ENCODE data around the gene HK2.
"Not testable (repeated sequence)": the region's sequence is repeated elsewhere in the genome, so short reads cannot be mapped to it uniquely, and the experiment has no call there.

Gene HK2

DNA sequence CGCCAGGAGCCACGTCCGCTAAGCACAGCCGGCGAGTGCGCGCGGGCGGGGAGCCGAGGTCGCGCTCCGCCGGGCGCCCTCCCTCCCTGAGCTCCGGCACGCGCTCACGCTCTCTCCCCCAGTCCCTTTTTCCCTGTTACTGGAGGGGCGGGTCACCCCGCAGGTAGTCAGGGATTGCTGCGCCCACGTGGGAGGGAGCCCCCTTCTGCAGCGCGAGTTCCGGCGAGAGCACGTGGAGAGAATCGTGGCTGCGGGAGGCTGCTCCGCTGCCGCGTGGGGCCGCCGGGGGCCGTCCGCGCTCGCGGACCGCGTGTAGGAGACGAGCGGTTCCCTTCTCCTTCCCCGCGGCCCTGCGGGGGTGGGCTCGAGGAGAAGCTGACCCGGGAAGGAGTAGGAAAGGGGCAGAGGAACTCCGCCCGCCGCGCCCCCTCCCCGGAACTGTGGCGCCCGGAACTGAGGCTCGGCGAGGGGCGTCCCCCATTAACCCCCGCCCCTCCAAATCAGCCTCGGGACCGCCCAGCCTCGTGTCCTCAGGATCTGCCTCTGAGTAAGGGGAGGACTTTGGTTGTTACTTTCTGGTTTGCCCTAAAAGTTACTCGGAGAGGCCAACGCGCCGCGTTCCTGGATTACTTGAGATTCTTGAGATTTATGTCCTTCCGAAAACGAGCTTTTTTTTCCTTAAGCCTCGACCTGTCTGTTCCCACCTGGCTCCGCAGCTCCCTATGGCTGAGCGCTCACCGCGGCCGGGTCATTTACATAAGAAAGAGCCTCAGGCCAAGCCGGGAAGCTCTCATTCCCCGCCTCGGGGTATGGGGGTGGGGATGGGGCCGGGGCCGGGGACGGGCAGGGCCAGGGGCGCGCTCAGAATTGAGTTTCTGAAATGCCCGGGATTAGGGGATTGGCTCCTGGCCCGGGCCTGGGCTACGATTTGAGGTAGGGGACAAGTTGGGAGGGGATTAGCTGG is 1.1 kb downstream of the HK2 start:
- peak in 6 of 14 donors; percentile 13 to 55 (median 52) for DNase-seq

- DNase-seq = peak in 1 of 14 donors; percentile 42
These were observed 2.1 kb downstream of the HK2 start for GRCh38 chr2:74835831-74836674.

DNA sequence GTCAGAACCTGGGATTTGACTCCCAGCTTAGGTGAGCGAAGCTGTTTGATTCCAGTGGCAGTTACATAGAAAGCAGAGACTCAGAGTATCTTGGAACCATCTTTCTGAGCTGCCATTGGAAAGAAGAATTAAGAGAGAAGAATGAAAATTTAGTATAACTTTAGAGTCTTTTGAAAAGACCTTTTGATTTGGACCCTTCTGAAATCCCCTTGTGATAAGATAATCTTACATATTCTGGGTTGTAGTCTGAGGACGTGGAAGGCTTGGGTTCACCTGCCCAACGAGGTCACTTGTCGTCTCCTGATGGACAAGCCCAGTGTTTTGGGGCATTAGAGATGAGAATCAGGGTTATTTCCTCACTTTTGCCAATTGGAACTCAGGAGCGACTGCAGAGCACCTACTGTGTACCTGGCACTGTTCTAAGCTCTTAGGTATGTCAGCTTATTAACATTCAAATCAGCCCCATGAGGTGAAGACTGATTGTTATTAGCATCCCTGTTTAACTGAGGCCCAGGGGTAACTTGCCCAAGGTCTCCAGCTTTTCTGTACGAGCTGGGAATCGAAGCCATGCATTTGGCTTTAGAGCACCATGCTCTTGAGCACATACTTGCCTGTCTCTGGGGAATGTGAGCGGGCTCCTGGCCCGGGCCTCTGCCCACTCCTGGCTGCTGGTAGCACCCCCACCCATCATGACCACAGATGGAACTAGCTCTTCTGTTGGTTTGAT is 2.9 kb downstream of the HK2 start:
- no peak for DNase-seq

- peak in 6 of 14 donors; percentile 14 to 47 (median 31) for DNase-seq
These were observed 7.7 kb downstream of the HK2 start for GRCh38 chr2:74841641-74842040.

- DNase-seq = no peak
These were observed 9.5 kb downstream of the HK2 start for GRCh38 chr2:74843433-74843832.

GRCh38 chr2:74843899-74844298 is 10.0 kb downstream of the HK2 start:
- peak in 1 of 14 donors; percentile 13 for DNase-seq

GRCh38 chr2:74844752-74845151 is 10.8 kb downstream of the HK2 start:
- no peak for DNase-seq

- DNase-seq = peak in 10 of 14 donors; percentile 27 to 89 (median 50)
These were observed 11.4 kb downstream of the HK2 start for GRCh38 chr2:74845217-74845751.

- no peak for DNase-seq
These were observed 12.1 kb downstream of the HK2 start for GRCh38 chr2:74845991-74846390.

DNA sequence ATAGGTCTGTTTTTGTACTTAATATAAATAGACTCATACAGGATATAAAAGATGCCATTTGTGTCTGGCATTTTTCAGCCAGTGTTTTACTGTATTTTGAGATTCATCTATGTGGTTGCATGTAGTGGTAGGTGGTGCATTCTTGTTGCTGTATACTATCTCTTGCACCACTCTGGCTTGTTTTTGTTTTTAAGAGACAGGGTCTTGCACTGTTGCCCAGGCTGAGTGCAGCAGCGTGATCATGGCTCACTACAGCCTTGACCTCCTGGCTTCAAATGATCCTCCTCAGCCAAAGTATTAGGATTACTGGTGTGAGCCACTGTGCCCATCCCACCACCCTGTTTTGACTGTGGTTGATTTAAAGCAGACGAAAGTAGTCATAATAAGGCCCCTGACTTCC is 12.6 kb downstream of the HK2 start:
- no peak for DNase-seq

DNA sequence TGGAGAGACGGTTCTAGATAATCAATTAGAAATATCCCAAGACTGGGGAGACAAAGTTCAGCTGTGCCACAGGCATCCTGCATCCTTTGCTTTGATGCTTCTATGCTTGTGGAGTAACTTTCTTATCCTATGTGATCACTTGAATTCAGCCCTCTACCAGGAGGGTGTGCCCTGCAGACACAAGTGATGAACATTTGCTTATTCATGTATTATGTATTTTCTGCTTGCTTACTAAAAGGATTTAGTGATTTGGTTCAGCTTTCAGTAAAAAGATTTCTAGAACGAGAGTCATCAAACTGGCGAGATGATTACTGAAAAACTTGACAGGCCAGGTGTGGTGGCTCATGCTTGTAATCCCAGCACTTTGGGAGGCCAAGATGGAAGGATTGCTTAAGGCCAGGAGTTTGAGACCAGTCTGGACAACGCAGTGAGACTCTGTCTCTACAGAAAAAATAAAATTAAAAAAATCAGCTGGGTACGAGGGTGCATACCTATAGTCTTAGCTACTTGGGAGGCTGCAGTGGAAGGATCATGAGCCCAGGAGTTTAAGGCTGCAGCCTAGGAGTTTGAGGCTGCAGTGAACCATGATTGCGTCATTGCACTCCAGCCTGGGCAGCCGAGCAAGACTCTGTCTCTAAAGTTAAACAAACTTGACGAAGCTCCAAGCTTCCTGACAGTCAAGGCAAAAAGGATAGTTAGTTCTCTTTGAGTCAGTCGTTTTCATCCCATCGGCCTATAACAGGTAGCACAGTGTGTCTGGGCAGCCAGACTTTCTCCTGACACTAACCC is 13.3 kb downstream of the HK2 start:
- DNase-seq = no peak

DNA sequence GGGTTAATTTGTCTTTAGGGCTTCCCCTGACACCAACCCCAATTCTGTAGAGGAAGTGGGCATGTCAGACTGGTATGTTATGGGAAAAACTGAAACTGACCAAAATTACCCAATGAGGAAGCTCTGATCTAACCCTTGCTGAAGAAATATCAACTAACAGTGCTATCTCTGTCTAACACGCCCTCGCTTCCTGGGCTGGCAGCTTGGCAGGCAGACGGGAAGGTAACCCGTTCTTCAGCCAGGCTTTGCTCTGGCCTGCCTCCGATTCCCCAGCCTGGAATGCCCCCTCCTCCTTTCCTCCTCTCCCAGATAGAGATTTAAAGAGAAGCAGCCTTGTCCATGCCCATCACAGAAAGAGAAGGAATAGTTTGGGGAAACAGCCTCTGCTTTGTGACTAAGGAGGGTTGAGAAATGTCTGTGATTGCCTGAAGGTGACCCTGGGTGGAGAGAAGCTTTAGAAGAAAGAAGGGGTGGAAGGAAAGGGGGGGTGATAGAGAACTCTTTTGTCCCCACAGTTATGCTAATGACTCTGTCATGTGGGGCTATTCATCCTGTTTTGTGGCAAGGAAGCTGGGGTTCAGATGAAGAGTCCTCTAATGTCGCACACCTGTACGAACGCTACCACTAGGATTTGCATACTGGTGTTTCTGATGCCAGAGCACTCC is 15.4 kb downstream of the HK2 start:
- peak in 3 of 14 donors; percentile 24 to 28 (median 26) for DNase-seq

DNA sequence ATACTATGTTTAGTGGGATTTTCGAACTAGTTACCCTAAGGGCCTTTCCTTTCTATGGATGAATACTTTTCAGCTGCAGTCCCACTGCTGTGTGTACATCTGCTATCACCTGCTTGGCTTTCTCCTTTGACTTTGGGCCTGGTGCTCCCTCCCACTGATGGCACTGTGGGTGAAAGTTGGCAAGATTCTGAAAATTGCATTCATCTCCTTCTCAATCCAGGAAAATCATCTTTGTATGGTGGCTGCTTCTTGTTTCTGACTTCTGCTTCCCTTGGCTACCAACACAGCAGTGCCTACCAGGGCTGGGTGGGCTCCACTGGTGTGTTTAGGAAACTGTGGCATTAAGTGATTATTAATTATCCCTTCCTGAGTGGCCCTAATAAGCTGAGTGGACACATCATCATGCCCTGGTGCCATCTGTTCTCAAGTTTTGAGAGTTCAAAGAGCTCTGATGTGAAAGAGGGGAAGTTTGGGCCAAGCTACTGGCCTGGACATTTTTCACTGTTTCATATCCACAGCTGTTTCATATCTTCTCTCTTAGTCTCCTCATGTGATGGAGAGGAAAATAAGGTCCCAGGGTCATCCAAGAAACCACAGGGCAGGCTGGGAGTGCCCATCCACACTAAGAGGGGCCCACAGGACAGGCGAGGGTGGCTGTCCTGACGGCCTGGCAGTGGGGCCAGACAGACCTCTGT is 16.7 kb downstream of the HK2 start:
- no peak for DNase-seq

DNA sequence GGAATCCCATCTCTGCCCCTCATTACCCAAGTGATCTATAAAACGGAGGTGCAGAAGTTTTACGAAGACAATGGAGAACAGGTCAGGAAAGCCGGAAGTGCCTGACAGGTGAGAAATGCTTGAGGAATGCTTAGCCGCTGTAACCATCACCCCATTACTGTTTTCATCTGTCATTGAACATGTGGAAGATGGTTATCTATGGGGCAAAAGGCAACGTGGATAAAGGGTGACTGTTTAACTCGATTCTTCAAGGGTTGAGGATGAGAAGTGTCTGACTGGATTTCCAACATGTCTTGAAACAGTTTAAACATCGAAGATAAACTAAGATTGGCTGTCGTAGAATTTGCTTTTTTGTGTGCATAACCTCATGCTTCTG is 17.3 kb downstream of the HK2 start:
- DNase-seq = no peak

- not testable (repeated sequence) for DNase-seq
These were observed 19.4 kb downstream of the HK2 start for GRCh38 chr2:74853360-74853759.

GRCh38 chr2:74854401-74854800 is 20.5 kb downstream of the HK2 start:
- no peak for DNase-seq

- not testable (repeated sequence) for DNase-seq
These were observed 21.3 kb downstream of the HK2 start for GRCh38 chr2:74855114-74855707.

DNA sequence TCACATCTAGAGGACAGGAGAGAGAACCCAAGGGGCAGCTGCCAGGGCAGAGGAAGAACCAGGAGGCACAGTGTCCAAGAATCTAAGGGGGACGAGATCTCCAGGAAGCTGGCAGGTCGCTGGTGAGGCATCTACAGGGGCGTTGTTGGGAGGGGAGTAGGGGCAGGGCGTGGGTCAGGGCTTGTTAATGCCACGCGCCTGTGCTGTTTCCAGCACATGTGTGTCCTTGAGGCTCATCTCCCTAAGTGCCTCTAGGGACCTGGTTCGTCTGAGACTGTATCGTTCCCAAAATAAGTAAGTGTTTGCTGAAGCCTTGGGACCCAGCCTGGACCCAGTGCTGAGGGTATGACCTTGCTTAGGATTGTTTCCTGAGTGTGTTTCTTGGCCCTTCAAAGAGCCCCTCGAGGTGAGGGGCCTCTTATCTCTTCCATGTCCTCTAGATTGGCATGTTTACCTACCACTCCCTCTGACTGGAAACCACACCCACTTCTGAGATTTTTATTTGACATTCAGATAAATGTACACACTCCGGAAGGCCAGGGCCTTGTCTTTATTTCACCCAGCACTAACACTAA is 22.2 kb downstream of the HK2 start:
- no peak for DNase-seq

GRCh38 chr2:74856599-74856998 is 22.7 kb downstream of the HK2 start:
- no peak for DNase-seq
